C4-2B (cell line): ENCODE measurements around the gene CBARP.
A peak's percentile ranks its signal among the peaks of the same experiment; 100 is the strongest.

Experiments used
- H3K27ac ChIP-seq: fragments of 450-650 bp; 2 replicates; pipeline ENCODE4 v1.5.1; 2017
- CTCF ChIP-seq: fragments of 450-650 bp; conservative IDR thresholded peaks from 2 replicates; pipeline ENCODE4 v1.5.1; 2017; ENCODE audit warnings: mild to moderate bottlenecking
- ZFX ChIP-seq: fragments of 450-650 bp; IDR thresholded peaks from 2 replicates; pipeline ENCODE4 v1.6.1; 2017

Gene CBARP

GRCh38 chr19:1248786-1249297, 11.0 kb upstream of the CBARP start:
- peak overlapping the region; percentile 96 for H3K27ac ChIP-seq
- TF ChIP-seq ZFX (no peak), CTCF (peak; percentile 96)

GRCh38 chr19:1248139-1248785, 10.5 kb upstream of the CBARP start, which contains the start of gene MIDN:
MIDN (plus strand) TSS chr19:1248583; CDS start chr19:1250297, 1,714 bp downstream.
- TF ChIP-seq ZFX, result peak; percentile 33; the same call in 1 of the 2 replicates
- TF ChIP-seq CTCF, result no peak
- peak within 1 kb of the TSS; percentile 96 for H3K27ac ChIP-seq

GRCh38 chr19:1247748-1248138, 9.9 kb upstream of the CBARP start:
- H3K27ac ChIP-seq, result peak overlapping the region; percentile 96
- TF ChIP-seq ZFX (no peak), CTCF (no peak)

GRCh38 chr19:1246265-1247087, 8.7 kb upstream of the CBARP start:
- H3K27ac ChIP-seq, result peak overlapping the region; percentile 97

GRCh38 chr19:1245494-1246264, 7.9 kb upstream of the CBARP start:
- H3K27ac ChIP-seq, result peak overlapping the region; percentile 97
- no peak for TF ChIP-seq ZFX
- no peak for TF ChIP-seq CTCF

- peak overlapping the region; percentile 97 for H3K27ac ChIP-seq
- TF ChIP-seq ZFX (no peak), CTCF (peak; percentile 62)
Measured at GRCh38 chr19:1244693-1245451, 7.1 kb upstream of the CBARP start.
